Right atrium auricular region (tissue), 2 donors: Measurements from ENCODE around the gene AKT1. TPM values are rescaled to one million over a fixed set of nuclear protein-coding genes. Genes with fewer than 3 reads are reported as not detected.
"Not testable (repeated sequence)": the region's sequence is repeated elsewhere in the genome, so short reads cannot be mapped to it uniquely, and the experiment has no call there.

Source experiments
- DNase-seq: peaks from one replicate; pipeline ENCODE4 v3.0.0-alpha.2; 2019; ENCODE audit warnings: low spot score
- H3K27ac ChIP-seq, 2 donors: fragments of 200-600 bp; sonication (generic); 1 replicate in 1 of 2; 2 replicates in 1 of 2; pipeline ENCODE4 v1.5.1; 2016 to 2019
- H3K27me3 ChIP-seq, 2 donors: fragments of 200-600 bp; sonication (generic); one replicate each; pipeline versions ENCODE4 v1.5.1 to v1.6.0; 2017 to 2019
- H3K36me3 ChIP-seq: fragments of 200-600 bp; sonication (generic); one replicate; pipeline ENCODE4 v1.5.1; 2016
- H3K4me1 ChIP-seq, 2 donors: fragments of 200-600 bp; sonication (generic); one replicate each; pipeline versions ENCODE4 v1.5.1 to v1.6.0; 2017 to 2019
- H3K4me3 ChIP-seq, 2 donors: fragments of 200-600 bp; sonication (generic); 1 replicate in 1 of 2; 2 replicates in 1 of 2; pipeline ENCODE4 v1.5.1; 2017 to 2019; ENCODE audit warnings: mild to moderate bottlenecking in 1 of 2, moderate library complexity in 1 of 2
- H3K9me3 ChIP-seq, 2 donors: fragments of 200-600 bp; sonication (generic); one replicate each; pipeline ENCODE4 v1.5.1; 2019
- CTCF ChIP-seq, 2 donors: fragments of 200-600 bp; sonication (generic); IDR thresholded peaks; one replicate each; pipeline ENCODE4 v1.5.1; 2019; ENCODE audit warnings: antibody characterized with exemption in 2 of 2
- total RNA-seq, 2 donors: library from RNA; depleted of rRNA; stranded (reverse); fragments of >200 nt; gene quantifications; one replicate each; pipeline ENCODE4 v1.1.0, GENCODE V29; 2016

AKT1 gene
- total RNA-seq, 2 donors from 2014 or later, result 77.7 to 93.8 TPM

GRCh38 chr14:104841730-104842129, 46.2 kb upstream of the AKT1 start:
- Histone ChIP-seq H3K4me3 (no peak overlapping the region), H3K9me3 (no peaks in the 10 kb centered on the region), H3K27ac (no peak overlapping the region), H3K4me1 (peaks cover 0 to 20% of the 10 kb centered on the region in 2 donors), H3K27me3 (peaks cover 6 to 14% of the 10 kb centered on the region in 2 donors), H3K36me3 (no peaks in the 10 kb centered on the region)
- DNase-seq, result no peak
- TF ChIP-seq CTCF (IDR thresholded peaks at IDR 0.05), result no peak

- not testable (repeated sequence) for H3K27ac ChIP-seq, H3K4me3 ChIP-seq, H3K27me3 ChIP-seq, DNase-seq, H3K9me3 ChIP-seq, H3K4me1 ChIP-seq, H3K36me3 ChIP-seq
Measured at GRCh38 chr14:104836171-104836935, 40.8 kb upstream of the AKT1 start.

GRCh38 chr14:104830781-104831180, 35.2 kb upstream of the AKT1 start:
- Histone ChIP-seq H3K27ac (no peak overlapping the region), H3K4me1 (peaks cover 0 to 18% of the 10 kb centered on the region in 2 donors), H3K27me3 (no peaks in the 10 kb centered on the region), H3K9me3 (no peaks in the 10 kb centered on the region), H3K36me3 (no peaks in the 10 kb centered on the region), H3K4me3 (no peak overlapping the region)
- TF ChIP-seq CTCF (IDR thresholded peaks at IDR 0.05), result no peak
- no peak for DNase-seq

GRCh38 chr14:104827177-104828055, 31.9 kb upstream of the AKT1 start:
- TF ChIP-seq CTCF (IDR thresholded peaks at IDR 0.05), result peak; percentile 21 to 49
- Histone ChIP-seq H3K9me3 (no peaks in the 10 kb centered on the region), H3K36me3 (no peaks in the 10 kb centered on the region), H3K4me3 (peak overlapping the region; percentile 54 to 71), H3K27ac (peak overlapping the region; percentile 26 to 41), H3K4me1 (peaks cover 0 to 22% of the 10 kb centered on the region in 2 donors), H3K27me3 (no peaks in the 10 kb centered on the region)
- DNase-seq, result no peak

GRCh38 chr14:104826861-104827176, 31.3 kb upstream of the AKT1 start:
- Histone ChIP-seq H3K27me3 (no peaks in the 10 kb centered on the region), H3K4me3 (peak overlapping the region; percentile 54 to 71), H3K9me3 (no peaks in the 10 kb centered on the region), H3K4me1 (peaks cover 0 to 22% of the 10 kb centered on the region in 2 donors), H3K27ac (peak overlapping the region; percentile 26 to 41), H3K36me3 (no peaks in the 10 kb centered on the region)
- no peak for TF ChIP-seq CTCF (IDR thresholded peaks at IDR 0.05)
- DNase-seq, result no peak

- Histone ChIP-seq H3K9me3 (no peaks in the 10 kb centered on the region), H3K27ac (peak overlapping the region; percentile 41 to 64), H3K4me1 (peaks cover 0 to 22% of the 10 kb centered on the region in 2 donors), H3K4me3 (peak overlapping the region; percentile 54 to 71), H3K27me3 (no peaks in the 10 kb centered on the region), H3K36me3 (no peaks in the 10 kb centered on the region)
- DNase-seq, result peak; percentile 81
- peak; percentile 88 to 90 for TF ChIP-seq CTCF (IDR thresholded peaks at IDR 0.05)
Measured at GRCh38 chr14:104826189-104826860, 30.8 kb upstream of the AKT1 start.
